HG02943 (cell line): Measurements from ENCODE around the gene PPM1N.
"Not testable (repeated sequence)": the region's sequence is repeated elsewhere in the genome, so short reads cannot be mapped to it uniquely, and the experiment has no call there.

Experiments
- ATAC-seq: cut with Tn5 transposase; IDR thresholded peaks from one replicate; pipeline ENCODE4 v1.9.1; 2021; ENCODE audit warnings: mild to moderate bottlenecking, low read depth, moderate library complexity; ENCODE audit not compliant: unreplicated experiment

The PPM1N gene

GRCh38 chr19:45506989-45507871 lies 9.0 kb downstream of the PPM1N start, which contains the start of gene VASP:
Gene VASP, plus strand, starts transcription at chr19:45507479. Its CDS starts 293 bp downstream, at chr19:45507772.
- peak; percentile 45 for ATAC-seq

- no peak for ATAC-seq
Observed at GRCh38 chr19:45507872-45508416, 9.7 kb downstream of the PPM1N start.

GRCh38 chr19:45508417-45508860 lies 10.2 kb downstream of the PPM1N start:
- no peak for ATAC-seq

GRCh38 chr19:45508861-45509691 lies 10.8 kb downstream of the PPM1N start:
- no peak for ATAC-seq

- ATAC-seq = no peak
Observed at GRCh38 chr19:45509692-45510015, 11.4 kb downstream of the PPM1N start.

DNA sequence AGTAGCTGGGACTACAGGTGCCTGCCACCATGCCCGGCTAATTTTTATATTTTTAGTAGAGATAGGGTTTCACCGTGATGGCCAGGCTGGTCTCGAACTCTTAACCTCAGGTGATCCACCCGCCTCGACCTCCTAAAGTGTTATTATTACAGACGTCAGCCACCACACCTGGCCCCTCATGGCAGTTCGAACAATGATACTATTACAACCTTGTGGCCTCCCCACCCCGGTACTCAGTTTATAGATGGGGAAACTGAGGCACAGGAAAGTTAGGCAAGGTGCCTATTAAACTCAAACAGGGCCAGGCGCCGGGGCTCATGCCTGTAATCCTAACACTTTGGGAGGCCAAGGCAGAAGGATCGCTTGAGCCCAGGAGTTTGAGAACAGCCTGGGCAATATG lies 12.1 kb downstream of the PPM1N start:
- ATAC-seq = not testable (repeated sequence)

GRCh38 chr19:45511074-45511473 lies 12.8 kb downstream of the PPM1N start:
- no peak for ATAC-seq

DNA sequence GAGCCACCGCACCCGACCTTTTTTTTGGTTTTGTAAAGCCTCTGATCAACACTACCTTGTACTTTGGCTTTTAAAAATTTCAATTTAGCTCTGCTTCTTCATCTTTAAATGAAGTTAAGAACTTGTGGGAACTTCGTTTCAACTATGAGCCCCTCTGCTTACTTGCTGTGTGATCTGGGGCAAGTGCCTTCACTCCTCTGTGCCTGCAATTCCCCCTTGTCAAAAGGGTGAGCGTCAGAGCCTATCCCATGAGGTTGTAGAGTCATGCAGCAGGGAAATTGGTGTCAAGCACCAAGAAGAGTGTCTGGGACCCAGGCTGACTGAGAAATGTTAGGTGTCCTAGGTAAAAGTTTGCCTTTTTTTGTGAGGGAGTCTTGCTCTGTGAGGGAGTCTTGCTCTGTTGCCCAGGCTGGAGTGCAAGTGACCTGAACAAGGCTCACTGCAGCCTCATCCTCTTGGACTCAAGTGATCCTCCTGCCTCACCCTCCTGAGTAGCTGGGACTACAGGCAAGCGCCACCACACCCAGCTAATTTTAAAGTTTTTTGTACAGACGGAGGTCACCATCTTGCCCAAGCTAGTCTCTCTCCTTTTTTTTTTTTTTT lies 14.7 kb downstream of the PPM1N start:
- ATAC-seq = no peak

- no peak for ATAC-seq
Observed at GRCh38 chr19:45514376-45515051, 16.3 kb downstream of the PPM1N start.

- ATAC-seq = no peak
Observed at GRCh38 chr19:45515081-45515624, 16.9 kb downstream of the PPM1N start.

- ATAC-seq = no peak
Observed at GRCh38 chr19:45515807-45516401, 17.7 kb downstream of the PPM1N start.

DNA sequence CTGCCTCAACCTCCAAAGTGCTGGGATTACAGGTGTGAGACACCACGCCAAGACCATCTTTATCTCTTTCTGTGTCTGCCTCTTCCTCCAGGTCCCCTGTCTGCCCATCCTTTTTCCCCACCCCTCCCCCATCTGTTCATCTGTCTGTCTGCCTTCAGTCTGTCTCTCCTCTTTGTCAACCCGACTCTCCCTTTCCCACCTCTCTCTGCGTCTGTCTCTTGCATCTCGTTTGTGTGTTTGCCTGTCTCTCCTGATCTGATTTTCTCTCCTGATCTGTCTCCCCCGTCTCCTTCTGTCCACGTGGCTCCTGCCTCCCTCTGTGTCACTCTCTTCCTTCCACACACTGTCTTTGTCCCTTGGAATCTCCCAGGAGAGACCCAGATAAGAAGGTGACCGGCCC lies 19.0 kb downstream of the PPM1N start:
- no peak for ATAC-seq

DNA sequence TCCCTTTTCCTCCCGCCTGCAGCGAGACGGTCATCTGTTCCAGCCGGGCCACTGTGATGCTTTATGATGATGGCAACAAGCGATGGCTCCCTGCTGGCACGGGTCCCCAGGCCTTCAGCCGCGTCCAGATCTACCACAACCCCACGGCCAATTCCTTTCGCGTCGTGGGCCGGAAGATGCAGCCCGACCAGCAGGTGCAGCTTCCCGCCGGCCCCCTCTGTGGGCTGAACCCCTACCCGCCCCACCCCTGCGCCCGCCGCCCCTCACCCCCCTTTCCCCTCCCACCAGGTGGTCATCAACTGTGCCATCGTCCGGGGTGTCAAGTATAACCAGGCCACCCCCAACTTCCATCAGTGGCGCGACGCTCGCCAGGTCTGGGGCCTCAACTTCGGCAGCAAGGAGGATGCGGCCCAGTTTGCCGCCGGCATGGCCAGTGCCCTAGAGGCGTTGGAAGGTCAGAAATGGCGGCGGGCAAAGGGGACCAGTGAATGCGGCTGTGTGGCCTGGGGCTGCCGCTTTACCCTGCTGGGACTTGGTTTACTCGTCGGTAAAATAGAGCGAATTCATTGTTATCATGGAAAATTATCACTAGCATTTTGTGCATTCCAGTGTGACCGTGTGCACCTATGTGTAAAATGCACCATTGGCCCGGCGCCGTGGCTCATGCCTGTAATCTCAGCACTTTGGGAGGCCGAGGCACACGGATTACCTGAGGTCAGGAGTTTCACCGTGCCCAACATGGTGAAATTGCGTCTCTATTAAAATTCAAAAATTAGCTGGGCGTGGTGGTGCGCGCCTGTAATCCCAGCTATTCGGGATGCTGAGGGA lies 19.6 kb downstream of the PPM1N start:
- no peak for ATAC-seq

- ATAC-seq = no peak
Observed at GRCh38 chr19:45518469-45518826, 20.2 kb downstream of the PPM1N start.

DNA sequence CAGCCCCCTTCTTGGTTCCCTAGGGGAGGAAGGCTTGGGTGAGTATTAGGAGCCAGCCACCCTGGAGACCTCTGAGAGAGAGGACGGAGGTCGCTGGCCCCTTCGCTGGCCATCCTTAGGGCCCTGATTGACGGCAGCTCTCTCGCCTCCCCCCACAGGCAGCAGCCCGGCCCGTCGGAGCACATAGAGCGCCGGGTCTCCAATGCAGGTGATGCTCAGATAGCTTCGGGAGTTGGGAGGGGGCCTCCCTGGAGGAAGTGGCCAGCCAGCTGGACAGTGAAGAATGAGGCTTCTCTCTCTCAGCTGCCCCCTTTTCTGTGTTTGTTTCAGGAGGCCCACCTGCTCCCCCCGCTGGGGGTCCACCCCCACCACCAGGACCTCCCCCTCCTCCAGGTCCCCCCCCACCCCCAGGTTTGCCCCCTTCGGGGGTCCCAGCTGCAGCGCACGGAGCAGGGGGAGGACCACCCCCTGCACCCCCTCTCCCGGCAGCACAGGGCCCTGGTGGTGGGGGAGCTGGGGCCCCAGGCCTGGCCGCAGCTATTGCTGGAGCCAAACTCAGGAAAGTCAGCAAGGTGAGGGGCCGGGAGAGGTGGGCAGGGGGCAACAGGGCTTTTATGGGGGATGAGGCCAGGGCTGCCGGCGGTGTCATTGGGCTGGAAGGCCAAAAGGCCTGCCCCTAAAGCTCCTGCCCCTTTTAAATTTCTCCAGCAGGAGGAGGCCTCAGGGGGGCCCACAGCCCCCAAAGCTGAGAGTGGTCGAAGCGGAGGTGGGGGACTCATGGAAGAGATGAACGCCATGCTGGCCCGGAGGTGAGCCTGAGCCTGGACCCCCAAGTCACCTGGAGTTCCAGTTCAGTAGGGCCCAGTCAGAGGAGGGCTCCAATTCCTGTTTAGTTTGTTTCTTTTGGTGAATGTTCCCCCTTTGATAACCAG lies 24.0 kb downstream of the PPM1N start:
- ATAC-seq = no peak

GRCh38 chr19:45523642-45524256 lies 25.5 kb downstream of the PPM1N start:
- peak; percentile 66 for ATAC-seq

DNA sequence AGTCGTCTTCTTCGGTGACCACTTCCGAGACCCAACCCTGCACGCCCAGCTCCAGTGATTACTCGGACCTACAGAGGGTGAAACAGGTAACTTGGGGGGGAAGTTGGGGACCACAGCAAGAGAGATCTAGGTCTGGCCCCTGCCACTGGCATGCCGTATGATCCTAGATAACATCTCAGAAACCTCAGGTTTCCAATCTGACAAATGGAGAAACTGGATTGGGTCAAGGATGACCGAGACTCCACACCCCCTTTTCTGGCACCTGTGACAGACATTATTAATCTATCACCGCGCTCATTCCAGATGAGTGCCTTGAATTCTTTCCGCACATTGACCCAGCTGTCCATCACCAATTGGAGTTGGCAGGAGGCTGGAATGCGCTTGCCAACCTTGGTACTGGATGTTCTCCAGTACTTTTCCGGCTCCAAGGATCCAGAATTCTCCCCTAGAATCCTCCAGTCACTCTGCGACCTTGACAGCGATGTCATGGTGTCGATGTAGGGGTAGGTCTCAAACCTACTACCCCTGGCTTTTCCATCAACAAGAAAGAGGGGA lies 26.4 kb downstream of the PPM1N start:
- no peak for ATAC-seq
